Activated B cell treated with CpG ODN at 0.5 μM for 24 hours (primary cell): ENCODE measurements around the gene WWOX. TPM values are rescaled to one million over a fixed set of nuclear protein-coding genes. Genes with fewer than 3 reads are reported as not detected.

Experiments
- ATAC-seq: fragments of 200-7000 bp; cut with Tn5 transposase; one replicate; pipeline ENCODE4 v1.10.0; 2021; ENCODE audit warnings: low read depth, mild to moderate bottlenecking, moderate library complexity
- CTCF ChIA-PET: fragments of 350-600 bp; sonication (Branson Sonifier 250); formaldehyde crosslinking; loops from one replicate; lab custom pipeline; 2021; ENCODE audit warnings: antibody characterized with exemption; lab: Charles Lee
- POLR2A ChIA-PET: fragments of 350-600 bp; sonication (Branson Sonifier 250); formaldehyde crosslinking; loops from one replicate; lab custom pipeline; 2021; ENCODE audit warnings: antibody characterized with exemption; lab: Charles Lee
- DNase-seq: peaks from one replicate; pipeline ENCODE4 v3.0.0; 2022
- H3K27ac Mint-ChIP-seq: one replicate; pipeline ENCODE4 v1.8.0; 2020; ENCODE audit warnings: mixed read lengths
- H3K27me3 Mint-ChIP-seq: one replicate; pipeline ENCODE4 v1.8.0; 2021; ENCODE audit warnings: mixed read lengths
- H3K36me3 Mint-ChIP-seq: one replicate; pipeline ENCODE4 v1.8.0; 2021; ENCODE audit warnings: low read depth, mixed read lengths
- H3K4me1 Mint-ChIP-seq: one replicate; pipeline ENCODE4 v1.8.0; 2021; ENCODE audit warnings: mixed read lengths
- H3K4me3 Mint-ChIP-seq: one replicate; pipeline ENCODE4 v1.8.0; 2020; ENCODE audit warnings: mild to moderate bottlenecking, mixed read lengths
- H3K9me3 Mint-ChIP-seq: one replicate; pipeline ENCODE4 v1.8.0; 2020; ENCODE audit warnings: mixed read lengths
- CTCF ChIP-seq: fragments of 200-600 bp; IDR thresholded peaks from one replicate; pipeline ENCODE4 v1.8.0; 2022; ENCODE audit warnings: antibody characterized with exemption, mild to moderate bottlenecking
- intact Hi-C: fragments of 100-400 bp; cut with micrococcal nuclease; formaldehyde crosslinking; loops from one replicate; pipeline ENCODE4 v1.15.1; 2024
- total RNA-seq: library from RNA; stranded (reverse); gene quantifications from 2 replicates; pipeline ENCODE4 v1.2.3, GENCODE V29; 2022

Gene WWOX
- total RNA-seq, 1 donor from 2014 or later, result 22.6 TPM

- Mint-ChIP-seq H3K9me3 (peaks cover 9% of the 10 kb centered on the region), H3K27ac (no peak overlapping the region), H3K4me3 (no peak overlapping the region), H3K4me1 (peaks cover 12% of the 10 kb centered on the region), H3K36me3 (no peaks in the 10 kb centered on the region), H3K27me3 (no peaks in the 10 kb centered on the region)
- ATAC-seq, result no peak
- intact Hi-C loops, result no loop called here
- ChIA-PET CTCF (no interaction called here), POLR2A (no interaction called here)
- no peak for TF ChIP-seq CTCF
- no peak for DNase-seq
Measured at GRCh38 chr16:79167893-79168292, 1068.4 kb downstream of the WWOX start.

GRCh38 chr16:79168321-79168720, 1068.9 kb downstream of the WWOX start:
- H3K9me3 Mint-ChIP-seq, result peaks cover 9% of the 10 kb centered on the region
- H3K4me1 Mint-ChIP-seq, result peaks cover 7% of the 10 kb centered on the region
- ChIA-PET CTCF (no interaction called here), POLR2A (no interaction called here)
- intact Hi-C loops, result no loop called here
- H3K27me3 Mint-ChIP-seq, result no peaks in the 10 kb centered on the region
- ATAC-seq, result no peak
- no peaks in the 10 kb centered on the region for H3K36me3 Mint-ChIP-seq
- no peak for TF ChIP-seq CTCF
- no peak overlapping the region for H3K27ac Mint-ChIP-seq
- DNase-seq, result no peak
- H3K4me3 Mint-ChIP-seq, result no peak overlapping the region

GRCh38 chr16:79169239-79169638, 1069.8 kb downstream of the WWOX start:
- H3K4me3 Mint-ChIP-seq, result no peak overlapping the region
- TF ChIP-seq CTCF, result no peak
- H3K27me3 Mint-ChIP-seq, result no peaks in the 10 kb centered on the region
- intact Hi-C loops, result no loop called here
- ChIA-PET POLR2A (no interaction called here), CTCF (no interaction called here)
- ATAC-seq, result no peak
- peaks cover 9% of the 10 kb centered on the region for H3K9me3 Mint-ChIP-seq
- no peak overlapping the region for H3K27ac Mint-ChIP-seq
- H3K4me1 Mint-ChIP-seq, result no peaks in the 10 kb centered on the region
- H3K36me3 Mint-ChIP-seq, result no peaks in the 10 kb centered on the region
- no peak for DNase-seq

GRCh38 chr16:79170555-79171246, 1071.2 kb downstream of the WWOX start:
- H3K27ac Mint-ChIP-seq, result no peak overlapping the region
- peaks cover 9% of the 10 kb centered on the region for H3K9me3 Mint-ChIP-seq
- TF ChIP-seq CTCF, result no peak
- intact Hi-C loops, result no loop called here
- ATAC-seq, result no peak
- no peaks in the 10 kb centered on the region for H3K4me1 Mint-ChIP-seq
- no peaks in the 10 kb centered on the region for H3K27me3 Mint-ChIP-seq
- ChIA-PET POLR2A (no interaction called here), CTCF (no interaction called here)
- no peak overlapping the region for H3K4me3 Mint-ChIP-seq
- no peak for DNase-seq
- no peaks in the 10 kb centered on the region for H3K36me3 Mint-ChIP-seq

- TF ChIP-seq CTCF, result no peak
- CTCF ChIA-PET, result no interaction called here
- H3K4me1 Mint-ChIP-seq, result peaks cover 1% of the 10 kb centered on the region
- no peaks in the 10 kb centered on the region for H3K27me3 Mint-ChIP-seq
- no peak for DNase-seq
- intact Hi-C loops, result no loop called here
- H3K4me3 Mint-ChIP-seq, result no peak overlapping the region
- ATAC-seq, result no peak
- H3K36me3 Mint-ChIP-seq, result no peaks in the 10 kb centered on the region
- POLR2A ChIA-PET, result no interaction called here
- H3K9me3 Mint-ChIP-seq, result peaks cover 11% of the 10 kb centered on the region
- H3K27ac Mint-ChIP-seq, result no peak overlapping the region
Measured at GRCh38 chr16:79171504-79171903, 1072.0 kb downstream of the WWOX start.
